Body of pancreas (tissue), 4 donors: ENCODE results near the gene SPRED2. TPM values are rescaled to one million over a fixed set of nuclear protein-coding genes. Genes with fewer than 3 reads are reported as not detected.
A peak's percentile ranks its signal among the peaks of the same experiment; 100 is the strongest.

ENCODE experiments used
- ATAC-seq: fragments of 150-250 bp; one replicate; pipeline ENCODE4 v1.9.1; 2016
- DNase-seq, 4 donors: peaks; one replicate each; pipeline ENCODE4 v3.0.0-alpha.2; 2019
- H3K27ac ChIP-seq, 4 donors: fragments of 200-600 bp; sonication (generic); 1 replicate in 3 of 4; 2 replicates in 1 of 4; pipeline versions ENCODE4 v1.5.1 to v1.6.1; 2016 to 2019; ENCODE audit warnings: mild to moderate bottlenecking in 1 of 4, mixed read lengths in 1 of 4, moderate library complexity in 1 of 4
- H3K27me3 ChIP-seq, 2 donors: fragments of 200-600 bp; sonication (generic); one replicate each; pipeline ENCODE4 v1.6.0; 2016; ENCODE audit warnings: mild to moderate bottlenecking in 1 of 2
- H3K36me3 ChIP-seq, 2 donors: fragments of 200-600 bp; sonication (generic); replicated peaks in 1 of 2; 2 replicates each; pipeline ENCODE4 v1.5.1; 2016; ENCODE audit warnings: low read depth in 2 of 2; ENCODE audit not compliant: insufficient read depth in 1 of 2
- H3K4me1 ChIP-seq: fragments of 200-600 bp; sonication (generic); one replicate; pipeline ENCODE4 v1.6.0; 2016
- H3K4me3 ChIP-seq, 2 donors: fragments of 200-600 bp; sonication (generic); 1 replicate in 1 of 2; 2 replicates in 1 of 2; pipeline ENCODE4 v1.5.1; 2016 to 2019
- H3K9me3 ChIP-seq, 3 donors: fragments of 200-600 bp; sonication (generic); 1 replicate in 2 of 3; 2 replicates in 1 of 3; pipeline ENCODE4 v1.5.1; 2016
- CTCF ChIP-seq, 7 experiments: fragments of 450-650 bp in 4 of 7; fragments of 200-600 bp in 3 of 7; sonication (generic) in 3 of 7; IDR thresholded peaks; one replicate each; pipeline ENCODE4 v1.5.1; 2016 to 2019; ENCODE audit warnings: antibody characterized with exemption in 7 of 7
- POLR2A ChIP-seq, 3 donors: fragments of 450-650 bp; IDR thresholded peaks; one replicate each; pipeline ENCODE4 v1.6.1; 2016; ENCODE audit warnings: antibody characterized with exemption in 3 of 3, mild to moderate bottlenecking in 2 of 3
- WGBS, 2 donors: methylation state at CpG; one replicate each; pipeline ENCODE4 v1.1.5; 2017; 5-methylcytosine and 5-hydroxymethylcytosine counted together
- intact Hi-C: fragments of 100-400 bp; cut with DNase I; formaldehyde crosslinking; loops from one replicate; pipeline ENCODE4 v1.15.1; 2023
- total RNA-seq, 2 donors: library from RNA; depleted of rRNA; stranded (reverse); fragments of >200 nt; gene quantifications; one replicate each; pipeline ENCODE4 v1.1.0, GENCODE V29; 2016

SPRED2 gene
- total RNA-seq, 2 donors from 2014 or later, result 16.1 to 16.2 TPM

- DNase-seq, result peak in 3 of 4 donors; percentile 25 to 54 (median 45)
- H3K27ac ChIP-seq, result no peak overlapping the region
- ATAC-seq, result peak; percentile 48
Measured at GRCh38 chr2:65316072-65316471, 116.3 kb downstream of the SPRED2 start.

GRCh38 chr2:65314801-65315441 is 117.5 kb downstream of the SPRED2 start:
- Histone ChIP-seq H3K27me3 (no peaks in the 10 kb centered on the region), H3K36me3 (peaks cover 0 to 10% of the 10 kb centered on the region in 2 donors), H3K4me3 (no peak overlapping the region), H3K9me3 (no peaks in the 10 kb centered on the region), H3K27ac (no peak overlapping the region), H3K4me1 (peaks cover under 1% of the 10 kb centered on the region)
- DNase-seq (no peak), ATAC-seq (no peak)
- WGBS, 2 donors, result 91 to 96% methylated on average over 7 to 8 of the region's 8 CpGs
- intact Hi-C loops, result no loop called here
- TF ChIP-seq CTCF (IDR thresholded peaks at IDR 0.05), result no peak
- no peak for TF ChIP-seq POLR2A (IDR thresholded peaks at IDR 0.05)

More at GRCh38 chr2:65316072-65316471, 116.3 kb downstream of the SPRED2 start:
- intact Hi-C loops, result no loop called here
- 67 to 71% methylated on average over 6 of the region's 6 CpGs for WGBS, 2 donors
- Histone ChIP-seq H3K9me3 (no peaks in the 10 kb centered on the region), H3K4me1 (no peaks in the 10 kb centered on the region), H3K4me3 (no peak overlapping the region), H3K27me3 (no peaks in the 10 kb centered on the region), H3K36me3 (peaks cover 0 to 10% of the 10 kb centered on the region in 2 donors)
- TF ChIP-seq CTCF (IDR thresholded peaks at IDR 0.05), result no peak
- TF ChIP-seq POLR2A (IDR thresholded peaks at IDR 0.05), result no peak

- intact Hi-C loops, result no loop called here
- H3K27me3 ChIP-seq, result no peaks in the 10 kb centered on the region
- no peak overlapping the region for H3K4me3 ChIP-seq
- no peak for DNase-seq
- peaks cover 0 to 10% of the 10 kb centered on the region in 2 donors for H3K36me3 ChIP-seq
- 96 to 100% methylated on average over 10 to 24 of the region's 24 CpGs for WGBS, 2 donors
- H3K4me1 ChIP-seq, result peaks cover 6% of the 10 kb centered on the region
- TF ChIP-seq POLR2A (IDR thresholded peaks at IDR 0.05), result no peak
- no peak for TF ChIP-seq CTCF (IDR thresholded peaks at IDR 0.05)
- H3K9me3 ChIP-seq, result no peaks in the 10 kb centered on the region
- no peak for ATAC-seq
- H3K27ac ChIP-seq, result no peak overlapping the region
Measured at GRCh38 chr2:65313954-65314256, 118.5 kb downstream of the SPRED2 start.

GRCh38 chr2:65313126-65313953 is 119.1 kb downstream of the SPRED2 start:
- peaks cover 0 to 10% of the 10 kb centered on the region in 2 donors for H3K36me3 ChIP-seq
- TF ChIP-seq POLR2A (IDR thresholded peaks at IDR 0.05), result no peak
- TF ChIP-seq CTCF (IDR thresholded peaks at IDR 0.05), result no peak
- intact Hi-C loops, result no loop called here
- H3K27me3 ChIP-seq, result no peaks in the 10 kb centered on the region
- no peak overlapping the region for H3K27ac ChIP-seq
- H3K4me1 ChIP-seq, result peaks cover 6% of the 10 kb centered on the region
- no peak overlapping the region for H3K4me3 ChIP-seq
- no peak for DNase-seq
- no peaks in the 10 kb centered on the region for H3K9me3 ChIP-seq
- 85 to 93% methylated on average over 45 to 52 of the region's 52 CpGs for WGBS, 2 donors
- ATAC-seq, result no peak
